GM18870 (cell line): ENCODE data around the gene TMTC2.

Experiments used
- ATAC-seq: cut with Tn5 transposase; IDR thresholded peaks from one replicate; pipeline ENCODE4 v1.9.1; 2021; ENCODE audit warnings: moderate library complexity; ENCODE audit not compliant: unreplicated experiment

The TMTC2 gene

DNA sequence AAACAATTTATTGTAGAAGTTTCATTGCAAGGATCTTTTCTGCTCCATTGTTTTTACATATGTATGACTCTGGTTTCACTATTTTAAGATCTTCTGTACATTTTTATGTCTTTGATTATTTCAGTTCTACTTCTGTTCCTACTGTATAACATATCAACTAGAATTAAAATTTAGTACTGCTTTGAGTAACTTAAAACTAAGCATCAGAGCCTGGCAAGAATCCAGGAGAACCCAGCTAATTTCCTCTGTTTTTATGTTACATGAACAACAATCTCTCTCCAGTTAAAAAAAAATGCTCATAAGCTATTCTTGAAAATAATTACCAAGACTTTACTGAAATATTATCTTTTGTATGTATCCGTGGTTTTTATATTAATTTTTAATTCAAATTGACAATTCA, 370.7 kb downstream of the TMTC2 start:
- ATAC-seq, result no peak

DNA sequence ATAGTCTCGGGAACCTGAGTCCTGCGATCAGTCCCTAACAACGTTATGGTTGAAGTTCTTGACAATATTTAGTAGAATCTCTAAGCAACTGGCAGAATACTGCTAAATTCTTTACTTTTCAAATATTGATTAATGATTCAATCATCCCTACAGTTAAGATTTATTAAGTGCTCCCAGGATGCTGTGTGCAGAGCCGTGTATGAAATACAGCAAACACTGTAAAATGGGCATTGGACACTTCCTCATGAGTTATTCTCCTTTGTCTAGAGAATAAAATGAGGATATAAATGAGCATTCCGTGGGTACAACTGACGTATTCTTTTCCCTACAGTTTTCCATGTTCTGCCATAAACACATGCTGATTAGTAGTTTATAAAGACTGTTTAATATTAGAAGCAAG, 372.4 kb downstream of the TMTC2 start:
- no peak for ATAC-seq

DNA sequence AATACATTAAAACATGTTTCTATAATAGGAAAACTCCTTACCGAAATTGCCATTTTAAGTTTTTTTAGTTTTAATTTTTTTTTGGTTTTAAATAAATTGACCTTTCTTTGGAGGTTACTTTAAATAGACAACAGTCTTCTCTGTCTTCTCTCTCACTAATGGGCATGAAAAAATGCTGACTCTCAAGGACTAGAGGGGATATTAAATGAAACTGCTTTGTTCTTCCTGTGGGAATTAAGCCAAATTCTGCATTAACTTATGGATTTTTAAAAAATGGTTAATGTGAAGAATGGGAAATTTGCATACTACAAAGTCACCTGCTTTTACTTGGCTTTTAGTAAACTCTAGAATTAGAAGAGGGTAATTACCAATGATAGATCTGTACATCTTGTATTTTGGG, 378.9 kb downstream of the TMTC2 start:
- ATAC-seq, result no peak

DNA sequence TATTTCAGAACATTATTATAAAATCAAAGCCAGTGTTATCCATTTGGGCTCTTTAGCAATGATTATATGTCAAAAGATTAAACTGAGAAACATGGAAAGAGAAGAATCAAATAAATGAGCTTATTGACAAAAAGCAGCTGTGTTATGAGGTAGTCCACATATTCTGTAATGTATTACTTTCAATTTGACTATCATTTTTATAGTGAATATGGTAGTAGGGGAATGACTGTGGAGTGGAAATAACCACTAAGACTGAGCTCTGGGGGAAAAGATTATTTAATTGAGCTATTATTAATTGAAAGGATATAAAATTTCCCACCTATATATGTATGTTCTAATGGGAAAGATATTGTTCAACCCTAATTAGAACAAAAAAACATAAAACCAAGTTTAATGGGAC, 381.3 kb downstream of the TMTC2 start:
- peak; percentile 98 for ATAC-seq

DNA sequence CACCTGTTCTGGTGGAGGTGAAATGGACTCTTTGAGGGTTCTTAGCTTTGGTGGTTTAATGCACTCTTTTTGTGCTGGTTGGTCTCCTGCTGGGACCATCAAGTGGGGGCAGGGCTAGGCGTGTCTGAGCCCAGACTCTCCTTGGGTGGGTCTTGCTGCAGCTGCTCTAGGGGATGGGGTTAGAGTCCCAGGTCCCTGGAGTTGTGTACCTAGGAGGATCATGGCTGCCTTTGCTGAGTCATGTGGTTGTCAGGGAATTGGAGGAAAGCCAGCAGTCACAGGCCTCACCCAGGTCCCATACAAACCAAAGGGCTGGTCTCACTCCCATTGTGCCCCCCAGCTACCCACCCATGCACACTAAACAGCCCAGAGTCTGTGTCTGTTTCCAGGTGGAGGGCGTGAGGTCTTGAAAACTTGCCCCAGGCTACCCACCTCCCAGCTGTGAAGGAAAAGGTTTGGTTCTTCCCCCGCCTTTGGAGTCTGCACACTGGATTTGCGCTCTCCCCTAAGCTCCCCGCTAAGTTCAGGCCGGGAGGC, 387.7 kb downstream of the TMTC2 start:
- ATAC-seq, result no peak

DNA sequence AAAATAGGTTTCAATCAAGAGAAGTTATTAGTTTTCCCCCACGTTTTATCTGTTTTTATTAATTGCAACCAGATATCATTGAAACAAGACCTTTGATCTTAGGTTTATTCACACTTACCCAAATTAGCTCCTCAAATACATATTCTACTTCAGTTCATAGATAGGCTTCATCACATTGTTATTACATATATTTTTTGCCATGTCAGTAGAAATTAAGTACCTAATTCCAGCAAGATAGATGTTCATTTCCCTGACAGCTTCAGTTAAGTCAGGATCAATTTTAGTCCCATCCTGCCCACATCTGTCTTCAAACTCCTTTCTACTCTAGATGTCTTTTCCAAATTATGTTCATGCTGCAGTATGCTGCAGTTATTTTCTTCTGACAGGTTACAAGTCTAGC, 388.8 kb downstream of the TMTC2 start:
- no peak for ATAC-seq

DNA sequence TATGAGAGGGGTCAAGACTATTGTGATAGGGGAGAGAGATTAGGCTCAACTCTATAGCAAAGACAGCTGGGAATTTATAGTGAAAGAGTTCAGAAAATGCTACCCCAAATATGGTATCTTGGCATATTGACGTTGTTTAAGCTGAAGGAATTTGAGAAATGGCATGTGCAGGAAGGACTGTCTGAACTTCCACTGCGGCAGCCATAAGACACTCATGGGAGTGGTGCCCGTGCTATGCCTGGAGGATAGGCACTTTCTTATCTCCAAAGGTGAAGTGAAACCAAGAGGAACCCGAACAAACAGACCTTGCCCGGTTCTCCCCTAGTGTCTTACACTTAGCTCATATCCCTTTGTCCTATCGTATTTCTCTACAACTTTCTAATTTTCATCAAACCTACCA, 390.3 kb downstream of the TMTC2 start:
- no peak for ATAC-seq

DNA sequence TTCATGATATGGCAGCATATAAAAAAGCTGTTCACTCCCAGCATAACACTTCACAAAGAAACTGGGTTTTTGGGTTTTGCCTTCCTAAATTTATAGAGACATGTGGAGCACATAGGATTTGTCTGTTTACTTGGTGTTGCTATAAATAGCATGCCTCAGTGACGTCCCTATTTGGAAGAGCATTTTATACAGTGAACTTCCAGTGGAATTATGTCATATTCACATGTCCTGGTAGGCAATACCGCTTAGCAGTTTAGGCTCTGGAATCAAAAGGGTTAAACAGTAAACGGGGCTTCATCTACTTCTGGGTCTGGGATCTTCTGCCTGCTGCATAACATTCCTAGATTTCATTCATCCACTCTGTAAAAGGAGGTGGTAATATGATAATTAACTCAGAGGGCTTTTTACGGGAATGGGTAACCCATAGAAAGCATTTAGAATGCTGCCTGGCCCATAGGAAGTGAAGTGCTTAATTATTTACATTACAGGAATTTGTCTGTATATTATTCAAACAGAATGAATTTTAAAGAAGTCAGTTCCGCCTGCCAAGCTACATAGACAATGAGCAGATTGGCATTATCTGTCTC, 396.1 kb downstream of the TMTC2 start:
- ATAC-seq, result no peak

DNA sequence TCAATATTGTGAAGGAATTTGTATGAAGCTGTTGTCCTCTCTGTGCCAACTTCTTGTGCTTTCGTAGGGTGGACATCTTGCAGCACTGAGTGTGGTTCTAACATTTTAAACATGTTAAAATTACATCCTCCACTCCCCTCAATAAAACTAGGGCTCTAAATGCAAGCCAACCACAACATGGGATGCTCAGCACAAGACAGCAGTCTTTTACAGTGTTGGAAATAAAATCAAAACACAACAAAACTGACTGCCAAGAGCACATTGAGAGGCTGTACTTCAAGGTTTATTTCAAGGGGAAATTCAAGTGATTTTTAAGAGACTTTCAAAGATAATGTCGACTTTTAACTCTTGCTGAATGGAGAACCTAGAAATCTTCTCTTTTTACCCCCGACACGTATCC, 396.9 kb downstream of the TMTC2 start:
- ATAC-seq, result no peak

DNA sequence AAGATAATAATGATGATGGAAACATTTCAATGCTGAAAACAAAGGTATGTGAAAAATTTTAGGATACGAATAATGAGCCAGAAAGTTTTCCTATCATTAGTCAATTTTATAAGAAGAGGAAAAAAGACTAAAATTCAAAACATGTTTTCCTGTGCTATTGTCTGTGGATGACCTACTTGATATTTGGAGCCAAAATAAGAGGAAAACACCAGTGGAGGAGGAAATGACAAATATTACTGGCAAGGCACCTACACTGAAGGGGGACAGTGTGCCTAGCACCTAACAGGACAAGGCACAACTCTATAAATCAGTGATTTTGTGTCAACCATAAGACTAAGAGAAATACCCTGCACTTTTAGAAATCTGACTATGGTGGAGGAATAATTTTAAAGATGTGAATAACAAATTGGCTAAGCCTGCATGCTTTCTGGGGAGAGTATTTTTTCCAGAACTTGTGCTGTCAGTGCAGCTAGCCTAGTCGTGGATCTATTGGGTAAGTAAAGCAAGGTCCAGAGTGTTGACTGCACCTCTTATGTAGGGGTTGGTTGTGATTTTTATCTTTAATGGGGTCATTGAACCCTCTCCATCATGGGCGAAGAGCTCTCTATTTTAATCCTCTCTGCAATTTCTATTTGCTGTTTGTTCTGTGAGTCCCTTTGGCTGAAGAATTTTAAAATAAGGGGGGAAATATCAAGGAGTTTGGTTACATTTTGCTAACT, 398.0 kb downstream of the TMTC2 start:
- ATAC-seq, result no peak

DNA sequence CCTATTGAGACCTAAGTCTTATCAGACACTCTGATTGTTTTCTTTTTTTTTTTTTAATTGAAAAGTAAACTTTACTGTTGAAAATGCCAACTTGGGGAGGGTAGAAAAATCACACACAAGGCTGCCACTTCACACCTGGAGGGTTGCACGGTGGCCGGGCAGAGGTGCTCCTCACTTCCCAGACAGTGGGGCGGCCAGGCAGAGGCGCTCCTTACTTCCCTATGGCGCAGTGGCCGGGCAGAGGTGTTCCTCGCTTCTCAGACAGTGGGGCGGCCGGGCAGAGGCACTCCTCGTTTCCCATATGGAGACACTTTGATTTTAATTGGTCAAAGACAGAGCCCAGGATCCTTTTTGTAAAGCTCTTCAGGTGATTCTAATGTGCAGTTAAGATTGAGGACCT, 399.3 kb downstream of the TMTC2 start:
- no peak for ATAC-seq

DNA sequence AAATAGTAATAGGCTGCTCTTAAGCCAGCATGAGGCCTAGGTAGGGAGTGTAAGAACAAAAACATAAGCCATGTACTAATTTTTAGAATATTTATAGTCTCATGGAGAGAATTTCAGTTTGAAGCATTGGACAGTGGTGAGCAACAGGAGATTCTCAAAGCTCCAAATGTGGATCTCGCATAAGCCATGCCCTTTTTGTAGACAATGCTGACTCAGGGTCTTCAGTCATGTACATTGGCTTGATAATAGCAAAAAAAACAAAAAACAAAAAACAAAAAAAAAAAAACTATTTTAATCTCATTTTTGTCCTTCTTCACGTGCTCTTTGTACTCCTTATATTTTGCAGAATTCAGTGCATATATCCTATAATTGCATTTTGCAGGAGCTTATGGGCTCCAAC, 402.9 kb downstream of the TMTC2 start:
- ATAC-seq, result no peak

DNA sequence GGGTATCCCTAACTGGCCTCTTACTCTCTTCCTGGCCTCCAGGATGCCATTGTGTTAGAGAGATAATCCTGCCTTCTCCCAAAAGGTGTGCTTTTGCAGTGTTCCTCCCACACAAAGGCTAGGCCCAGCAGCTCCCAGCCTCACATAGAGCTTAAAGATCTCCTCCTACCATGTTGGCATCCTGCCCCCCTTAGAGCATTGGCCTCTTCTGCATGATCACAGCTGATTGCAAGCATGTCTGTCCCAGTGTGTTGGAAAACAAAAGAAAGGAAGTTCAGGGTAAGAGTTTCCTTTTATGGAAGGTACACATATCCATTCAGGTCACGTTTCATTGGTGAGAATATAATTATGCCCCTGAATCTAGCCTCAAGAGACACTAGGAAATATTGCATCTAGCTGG, 405.4 kb downstream of the TMTC2 start:
- ATAC-seq, result no peak

DNA sequence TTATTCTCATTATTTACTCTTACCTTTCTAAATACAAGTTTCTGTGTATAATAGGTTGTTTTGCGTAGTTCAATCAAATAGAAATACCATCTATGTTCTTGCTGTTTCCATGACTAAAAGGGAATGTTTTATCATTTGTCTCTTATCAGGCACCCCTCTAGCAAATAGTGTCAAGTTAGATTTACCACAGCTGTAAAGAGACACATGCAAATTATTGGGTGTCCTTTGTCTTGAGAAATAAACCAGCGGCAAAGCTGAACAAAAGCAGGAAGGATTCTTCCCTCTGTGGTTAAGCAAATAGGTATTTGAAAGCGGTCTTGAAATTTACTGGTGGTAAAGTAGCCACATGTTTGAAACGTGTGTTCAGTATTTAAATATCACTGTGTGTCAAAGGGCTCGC, 405.9 kb downstream of the TMTC2 start:
- no peak for ATAC-seq

DNA sequence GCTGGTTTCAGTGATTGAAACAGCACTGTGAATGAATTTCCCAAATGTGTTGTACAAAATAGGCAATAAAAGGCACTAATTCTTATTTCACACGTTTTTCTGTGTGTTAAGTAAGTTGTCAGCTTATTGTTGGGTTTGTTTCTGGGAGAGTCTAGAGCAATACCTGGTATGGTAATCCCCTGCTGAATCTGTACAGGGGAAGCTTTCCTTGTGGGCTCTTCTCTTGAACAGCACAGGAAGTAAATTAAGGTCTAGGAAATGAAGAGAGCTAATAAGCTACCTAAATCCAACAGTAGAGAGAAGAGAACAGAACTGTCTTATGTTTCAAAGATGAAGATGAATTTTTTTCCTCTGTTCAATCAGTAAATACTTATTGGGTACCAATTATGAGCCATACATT, 406.7 kb downstream of the TMTC2 start:
- no peak for ATAC-seq

DNA sequence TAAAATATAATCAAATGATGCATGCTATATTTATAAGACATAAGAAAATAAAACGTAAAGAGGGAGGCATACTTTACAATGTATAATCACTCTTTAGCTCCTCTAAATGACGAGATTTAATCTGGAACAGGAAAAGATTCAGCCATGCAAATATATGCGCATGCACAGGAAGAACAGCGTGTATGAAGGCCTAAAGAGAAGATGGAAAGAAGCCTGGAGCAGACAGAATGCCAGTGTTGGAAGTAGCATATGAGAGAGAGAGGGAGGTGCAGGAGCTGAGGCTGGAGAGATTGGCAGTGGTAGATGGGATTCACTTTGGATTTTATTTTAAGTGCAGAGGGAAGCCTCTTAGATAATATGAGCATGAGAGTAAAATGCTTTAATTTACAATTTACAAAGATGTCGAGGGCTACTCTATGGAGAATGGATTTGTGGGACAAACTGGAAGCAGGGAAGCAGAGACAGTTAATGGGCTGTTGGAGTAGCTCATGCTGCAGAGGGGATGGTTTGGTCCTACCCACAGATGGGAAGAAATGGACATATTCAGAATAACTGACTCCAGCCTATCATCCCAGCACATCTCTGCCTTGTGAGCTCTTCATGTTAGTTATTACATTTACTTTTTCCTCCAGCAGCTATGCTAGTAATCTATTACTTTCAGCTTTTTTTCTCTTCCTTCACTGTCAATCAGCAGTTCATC, 411.1 kb downstream of the TMTC2 start:
- ATAC-seq, result no peak

DNA sequence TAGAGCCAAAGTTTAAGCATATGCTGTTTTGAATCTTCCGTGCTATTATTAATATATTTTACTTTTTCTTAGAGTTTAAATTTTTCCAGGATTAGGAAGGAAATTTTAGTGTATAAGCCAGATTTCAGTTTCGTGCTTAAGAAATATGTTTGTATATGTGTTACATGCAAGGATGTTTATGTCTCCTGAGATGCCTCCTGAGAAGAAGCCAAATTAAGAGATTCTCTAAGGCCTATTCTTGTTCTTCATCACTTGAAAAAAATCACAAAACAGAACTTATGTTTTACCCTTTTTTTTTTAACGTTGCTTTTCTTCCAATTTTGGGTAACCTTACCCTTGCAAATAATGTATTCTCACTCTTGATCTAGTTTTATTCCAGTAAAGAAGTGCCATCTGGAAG, 412.7 kb downstream of the TMTC2 start:
- no peak for ATAC-seq

DNA sequence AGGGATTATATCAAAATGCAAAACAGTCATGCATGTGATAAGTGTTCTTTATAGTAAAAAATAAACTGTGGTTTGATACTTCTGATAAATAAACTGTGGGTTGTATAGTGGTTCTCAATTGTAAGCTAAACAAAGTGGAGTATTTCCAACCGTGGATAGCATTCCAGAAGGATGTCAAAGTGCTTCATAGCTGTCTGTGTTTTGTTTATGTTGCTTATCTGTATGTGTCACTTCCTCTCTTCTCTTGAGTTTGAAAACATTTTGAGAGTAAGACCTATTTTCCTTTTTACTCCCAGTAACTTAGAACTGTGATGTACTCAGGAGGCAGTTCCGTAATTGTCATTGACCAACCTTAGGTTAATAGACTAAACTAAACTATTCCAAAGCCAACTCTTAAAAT, 415.8 kb downstream of the TMTC2 start:
- ATAC-seq, result no peak

DNA sequence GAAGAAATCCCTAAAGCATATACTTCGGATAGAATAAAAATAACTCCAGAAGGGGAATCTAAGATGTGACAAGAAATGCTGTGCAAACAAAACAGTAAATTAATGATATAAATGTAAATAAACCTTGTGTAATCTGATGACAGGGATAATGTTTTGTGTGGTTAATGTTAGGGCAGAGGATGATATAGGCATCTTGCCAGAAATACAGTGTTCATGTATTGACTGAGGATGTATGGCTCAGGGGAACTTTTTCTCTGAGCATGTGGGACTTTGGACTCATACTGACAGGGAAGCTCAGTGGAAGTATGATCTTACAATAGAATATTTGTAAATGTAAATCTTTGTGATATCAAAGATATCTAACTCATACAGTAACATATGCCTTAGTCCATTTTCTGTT, 420.2 kb downstream of the TMTC2 start:
- ATAC-seq, result no peak

DNA sequence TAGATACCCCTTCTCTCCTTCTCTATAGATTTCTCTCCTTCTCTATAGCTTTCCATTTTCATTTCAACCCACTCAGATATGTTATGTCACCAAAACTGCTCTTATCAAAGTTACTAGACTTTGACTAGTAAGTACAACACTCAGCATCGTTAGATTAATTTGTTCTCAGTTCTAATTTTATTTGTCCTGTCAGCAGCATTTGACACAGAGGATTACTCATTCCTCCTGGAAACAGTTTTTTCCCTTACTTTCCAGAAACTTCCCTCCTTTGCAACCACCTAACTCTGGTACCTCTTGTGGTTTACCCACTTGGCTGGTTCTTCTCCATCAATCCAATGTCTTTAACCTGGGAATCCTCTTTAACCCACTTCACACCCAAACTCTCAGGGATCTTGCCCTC, 423.7 kb downstream of the TMTC2 start:
- no peak for ATAC-seq

DNA sequence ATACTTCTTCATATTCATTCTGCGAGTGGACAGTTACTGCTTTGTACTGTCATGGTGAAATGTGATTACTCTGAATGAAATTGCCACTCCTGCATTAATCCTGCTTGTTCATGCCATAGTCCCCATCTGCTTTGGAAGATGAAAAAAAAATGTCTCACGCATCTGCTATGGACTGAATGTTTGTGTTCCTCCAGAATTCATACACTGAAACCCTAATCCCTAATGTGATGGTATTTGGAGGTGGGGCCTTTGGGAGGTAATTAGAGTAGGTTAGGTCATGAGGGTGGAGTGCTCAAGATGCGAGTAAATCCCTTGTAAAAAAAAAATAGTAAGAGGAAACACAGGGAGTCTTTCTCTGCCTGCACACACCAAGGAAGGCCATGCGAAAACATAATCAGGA, 427.2 kb downstream of the TMTC2 start:
- ATAC-seq, result no peak

DNA sequence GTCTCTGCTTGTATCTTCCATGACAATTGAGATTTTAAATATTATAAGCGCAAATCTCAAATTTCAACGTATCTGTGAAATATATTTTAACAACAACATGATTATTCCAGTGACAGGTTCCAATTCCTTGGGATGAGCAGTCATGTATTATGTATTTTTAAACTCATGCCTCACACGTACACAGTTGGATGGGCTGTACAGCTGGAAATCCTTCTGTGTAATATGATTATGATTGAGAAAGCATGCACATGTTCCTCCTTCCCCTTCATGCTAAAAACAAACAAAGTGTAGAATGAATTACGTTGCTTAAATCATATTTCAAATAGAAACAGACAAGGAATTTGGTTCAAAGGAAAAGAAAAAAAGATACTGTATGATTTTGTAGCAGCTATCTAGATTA, 428.3 kb downstream of the TMTC2 start:
- ATAC-seq, result no peak
